Hematopoietic multipotent progenitor cell treated with erythropoietin and hydrocortisone succinate and interleukin-3 and kit ligand, for 4 days (in vitro differentiated cells): ENCODE data around the gene PADI3.

ENCODE experiments used
- DNase-seq: peaks from one replicate; pipeline ENCODE4 v3.0.0-alpha.2; 2015

Gene PADI3

DNA sequence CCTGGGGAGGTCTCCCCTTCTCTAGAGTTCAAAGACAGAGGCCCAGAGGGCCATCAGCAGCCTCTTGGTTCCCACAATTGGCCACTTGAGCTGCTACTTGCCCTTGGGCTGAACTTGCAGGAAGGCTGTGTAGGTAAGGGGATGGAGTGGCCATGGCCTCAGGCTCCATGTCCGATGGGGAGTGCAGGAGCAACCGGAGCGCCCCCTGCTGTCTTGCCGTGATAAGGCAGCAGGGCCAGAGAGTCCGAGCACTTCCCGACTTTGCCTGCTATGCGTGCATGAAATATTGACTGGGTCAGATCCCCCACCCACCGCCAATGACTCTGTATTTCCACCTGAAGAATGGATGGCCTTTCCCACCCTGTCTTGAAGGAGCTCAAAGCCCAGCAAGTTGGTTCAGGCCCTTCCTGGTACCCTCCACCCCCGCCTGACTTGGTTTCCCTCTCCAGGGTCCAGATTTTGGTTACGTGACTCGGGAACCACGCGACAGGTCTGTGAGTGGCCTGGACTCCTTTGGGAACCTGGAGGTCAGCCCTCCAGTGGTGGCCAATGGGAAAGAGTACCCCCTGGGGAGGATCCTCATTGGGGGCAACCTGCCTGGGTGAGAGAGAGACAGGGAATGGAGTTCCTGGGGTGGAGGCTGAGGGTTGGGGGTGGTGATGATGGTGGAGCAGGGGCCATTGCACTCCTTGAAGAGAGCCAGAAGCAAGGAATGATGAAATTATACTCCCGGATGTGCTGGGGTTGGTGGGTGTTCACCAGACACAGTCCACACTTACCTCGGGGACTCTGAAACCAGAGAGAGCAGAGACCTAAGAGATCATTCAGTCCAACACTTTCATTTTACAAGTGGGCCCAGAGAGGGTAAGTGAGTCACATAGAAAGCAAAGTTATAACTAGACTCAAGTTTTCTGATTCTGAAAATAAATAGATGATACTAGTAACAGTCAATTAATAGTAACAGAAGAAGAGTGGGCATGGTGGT is 25.6 kb downstream of the PADI3 start:
- DNase-seq, result peak; percentile 74

DNA sequence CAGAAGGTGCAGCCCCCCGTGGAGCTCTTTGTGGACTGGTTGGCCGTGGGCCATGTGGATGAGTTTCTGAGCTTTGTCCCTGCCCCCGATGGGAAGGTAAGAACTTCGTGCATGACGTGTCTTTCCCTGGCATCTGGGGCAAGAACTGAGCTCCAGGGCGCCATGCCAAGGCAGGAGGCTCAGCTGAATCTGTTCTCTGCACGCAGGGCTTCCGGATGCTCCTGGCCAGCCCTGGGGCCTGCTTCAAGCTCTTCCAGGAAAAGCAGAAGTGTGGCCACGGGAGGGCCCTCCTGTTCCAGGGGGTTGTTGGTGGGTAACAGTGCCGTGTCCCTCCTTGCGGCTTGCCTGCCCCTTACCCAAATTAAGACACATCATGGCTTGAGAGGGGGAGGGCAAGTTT is 27.7 kb downstream of the PADI3 start:
- DNase-seq, result peak; percentile 87

- no peak for DNase-seq
Observed at GRCh38 chr1:17277511-17278159, 28.7 kb downstream of the PADI3 start.

DNA sequence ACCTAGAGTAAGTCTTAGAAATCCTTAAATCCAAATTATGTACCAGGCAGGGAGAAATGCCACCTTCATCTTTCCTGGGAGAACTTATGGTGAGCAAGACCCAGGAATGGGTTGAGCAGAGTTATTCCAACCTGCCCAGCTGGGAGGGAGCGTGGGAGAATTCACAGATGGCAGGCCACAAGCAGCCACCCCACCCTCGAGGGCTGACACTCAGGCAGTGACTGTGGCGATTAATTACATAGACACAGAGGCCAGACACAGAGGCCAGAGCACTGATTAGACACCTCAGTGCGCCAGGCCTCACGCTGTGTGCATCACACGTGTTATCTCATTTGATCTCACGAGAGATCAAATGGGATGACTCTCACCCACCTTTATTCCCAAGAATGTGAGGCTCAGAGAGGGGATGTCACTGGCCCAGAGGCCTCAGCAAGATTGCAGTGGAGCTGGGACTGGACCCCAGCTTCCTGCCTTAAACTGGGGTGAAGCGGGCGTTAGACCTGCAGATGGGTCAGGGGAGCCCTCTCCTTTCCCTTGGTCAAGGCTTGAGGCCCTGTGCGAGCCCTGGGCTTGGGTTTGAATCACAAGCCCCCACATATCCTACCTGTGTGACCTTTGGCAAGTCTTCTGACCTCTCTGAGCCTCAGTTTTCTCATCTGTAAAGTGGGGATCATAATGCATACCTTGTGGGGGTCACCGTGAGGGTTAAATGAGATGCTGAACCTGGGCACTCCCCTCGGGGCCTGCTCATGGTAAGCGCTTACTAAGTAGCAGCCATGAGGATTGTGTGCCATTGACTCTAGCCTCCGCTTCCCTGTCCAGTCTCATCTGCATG is 30.3 kb downstream of the PADI3 start:
- no peak for DNase-seq

DNA sequence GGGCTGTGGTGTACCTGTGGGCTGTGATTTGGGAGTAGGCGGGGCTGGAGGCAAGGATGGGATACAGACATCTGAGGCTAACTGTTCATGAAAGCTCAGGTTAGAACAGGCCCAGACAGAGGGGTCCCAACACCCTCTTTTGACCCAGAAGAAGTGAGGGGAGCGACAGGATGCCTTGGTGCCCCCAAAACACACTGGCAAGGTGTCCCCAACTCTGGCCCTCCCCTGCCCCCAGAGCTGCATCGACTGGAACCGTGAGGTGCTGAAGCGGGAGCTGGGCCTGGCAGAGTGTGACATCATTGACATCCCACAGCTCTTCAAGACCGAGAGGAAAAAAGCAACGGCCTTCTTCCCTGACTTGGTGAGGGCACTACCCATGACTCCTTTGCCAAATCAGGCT is 31.5 kb downstream of the PADI3 start:
- DNase-seq, result no peak

GRCh38 chr1:17280894-17281293 is 32.0 kb downstream of the PADI3 start:
- DNase-seq, result no peak

DNA sequence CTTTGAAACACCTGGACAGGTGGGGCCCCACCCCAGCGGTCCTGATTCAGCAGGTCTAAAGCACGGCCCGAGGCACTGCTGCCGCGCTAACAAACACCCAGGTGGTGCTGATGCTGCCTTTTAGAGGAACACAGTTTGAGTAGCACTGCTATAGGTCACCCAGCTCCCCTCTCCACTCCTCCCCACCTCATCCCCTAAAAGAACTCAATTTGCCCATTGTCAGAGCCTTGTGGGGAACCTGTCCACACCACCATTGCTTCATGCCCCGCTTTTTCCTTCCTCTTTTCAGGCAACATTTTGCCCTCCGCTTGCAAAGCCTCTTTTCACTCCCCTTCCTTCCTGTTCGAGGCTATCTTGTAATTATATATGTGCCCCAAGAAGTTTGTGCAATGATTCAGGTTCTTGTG is 32.9 kb downstream of the PADI3 start:
- DNase-seq, result peak; percentile 92

DNA sequence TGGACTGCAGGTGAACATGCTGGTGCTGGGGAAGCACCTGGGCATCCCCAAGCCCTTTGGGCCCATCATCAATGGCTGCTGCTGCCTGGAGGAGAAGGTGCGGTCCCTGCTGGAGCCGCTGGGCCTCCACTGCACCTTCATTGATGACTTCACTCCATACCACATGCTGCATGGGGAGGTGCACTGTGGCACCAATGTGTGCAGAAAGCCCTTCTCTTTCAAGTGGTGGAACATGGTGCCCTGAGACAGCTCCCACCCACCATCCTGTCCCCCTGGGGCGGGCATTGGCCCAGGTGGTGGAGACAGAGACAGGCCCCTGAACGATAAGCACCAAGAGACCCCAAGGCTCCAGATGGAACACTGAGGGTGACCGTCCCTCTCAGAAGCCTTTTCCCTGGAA is 33.9 kb downstream of the PADI3 start:
- DNase-seq, result no peak

- DNase-seq, result no peak
Observed at GRCh38 chr1:17286646-17287045, 37.7 kb downstream of the PADI3 start.

GRCh38 chr1:17287130-17287776 is 38.4 kb downstream of the PADI3 start:
- no peak for DNase-seq

GRCh38 chr1:17289721-17290120 is 40.8 kb downstream of the PADI3 start:
- no peak for DNase-seq

DNA sequence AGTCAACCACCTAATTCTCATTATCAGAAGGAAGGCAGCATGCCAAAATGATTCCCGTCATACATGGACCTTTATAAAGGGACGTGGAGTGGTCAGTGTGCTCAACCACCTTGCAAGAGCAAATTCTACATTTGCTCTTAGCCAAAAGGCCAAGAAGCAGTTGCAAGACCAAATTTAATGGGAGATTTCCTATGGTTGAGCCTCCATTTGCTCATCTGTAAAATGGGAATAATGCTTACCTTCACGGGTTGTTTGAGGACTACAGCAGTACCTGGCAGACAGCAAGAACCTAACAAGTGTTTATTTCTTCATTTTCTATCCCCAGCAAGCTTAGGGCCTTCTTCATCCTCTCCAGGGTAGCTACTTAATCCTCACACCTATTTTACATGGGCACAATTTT is 41.7 kb downstream of the PADI3 start:
- DNase-seq, result no peak

GRCh38 chr1:17292299-17293160 is 43.6 kb downstream of the PADI3 start:
- DNase-seq, result peak; percentile 48

DNA sequence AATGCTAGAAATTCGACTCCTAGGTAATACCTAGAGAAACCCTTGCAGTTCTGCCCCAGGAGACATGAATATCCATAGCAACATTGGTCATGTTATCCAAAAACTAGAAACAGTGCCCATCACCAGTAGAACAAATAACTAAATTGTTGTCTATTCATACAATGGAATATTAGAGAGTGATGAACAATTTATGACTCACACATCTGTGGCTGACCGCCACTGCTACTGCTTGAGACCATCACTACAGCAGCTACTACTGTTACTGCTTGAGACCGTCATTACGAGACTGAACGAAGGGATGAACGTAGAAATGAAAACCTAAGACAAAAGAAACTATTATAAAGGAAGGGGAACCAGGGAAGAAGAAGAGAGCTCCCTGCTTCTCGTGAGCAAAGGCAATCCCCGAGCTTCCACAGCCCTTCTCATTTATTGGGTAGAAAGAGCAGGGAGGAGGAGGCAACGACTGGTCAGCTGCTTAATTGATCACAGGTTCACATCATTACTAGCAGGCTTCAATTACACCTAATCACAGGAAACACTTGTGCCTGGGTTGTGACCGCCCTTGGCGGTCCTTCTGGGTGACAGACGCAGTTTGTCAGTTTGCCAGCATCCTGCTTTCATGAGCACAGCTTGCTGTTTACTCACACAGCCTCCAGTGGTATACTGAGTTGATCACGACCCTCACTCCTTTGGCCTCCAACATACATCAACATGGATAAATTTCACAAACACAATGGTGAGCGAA is 45.0 kb downstream of the PADI3 start:
- peak; percentile 33 for DNase-seq

DNA sequence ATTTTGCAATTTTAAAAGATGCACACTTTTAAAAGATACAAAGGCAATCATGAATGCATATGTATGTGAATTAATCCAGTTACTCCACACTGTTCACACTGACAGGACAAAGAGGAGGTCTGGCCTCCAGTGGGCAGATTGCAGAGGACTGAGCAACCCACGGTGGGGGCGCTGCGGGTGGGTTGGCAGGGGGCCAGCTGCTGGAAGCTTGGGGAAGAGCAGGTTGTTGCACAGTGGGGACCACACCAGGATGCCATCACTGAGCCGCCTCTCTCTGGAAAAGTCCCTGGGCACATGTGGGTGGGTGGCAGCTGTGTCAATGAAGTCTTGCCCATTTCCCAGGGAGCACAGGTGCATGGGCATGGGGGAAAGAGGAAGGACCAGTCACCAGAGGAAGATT is 46.4 kb downstream of the PADI3 start:
- no peak for DNase-seq

DNA sequence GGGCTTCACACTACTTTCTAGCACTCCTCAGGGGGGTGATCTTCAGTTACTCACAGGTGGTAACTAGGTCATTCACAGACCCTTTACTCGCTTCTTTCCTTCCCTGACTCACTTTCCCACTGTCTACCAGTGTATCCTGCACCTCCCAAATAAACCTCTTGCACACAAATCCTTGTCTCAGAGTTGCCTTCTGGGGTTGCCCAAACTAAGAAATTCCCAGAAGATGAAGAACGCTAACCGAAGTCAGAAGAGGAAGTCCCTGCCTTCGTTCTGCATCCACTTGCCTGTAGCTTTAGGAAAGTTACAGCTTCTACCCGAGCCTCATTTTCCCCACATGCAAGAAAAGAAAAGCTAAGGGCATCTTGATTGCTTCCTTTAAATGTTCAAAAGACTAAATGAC is 47.2 kb downstream of the PADI3 start:
- no peak for DNase-seq

DNA sequence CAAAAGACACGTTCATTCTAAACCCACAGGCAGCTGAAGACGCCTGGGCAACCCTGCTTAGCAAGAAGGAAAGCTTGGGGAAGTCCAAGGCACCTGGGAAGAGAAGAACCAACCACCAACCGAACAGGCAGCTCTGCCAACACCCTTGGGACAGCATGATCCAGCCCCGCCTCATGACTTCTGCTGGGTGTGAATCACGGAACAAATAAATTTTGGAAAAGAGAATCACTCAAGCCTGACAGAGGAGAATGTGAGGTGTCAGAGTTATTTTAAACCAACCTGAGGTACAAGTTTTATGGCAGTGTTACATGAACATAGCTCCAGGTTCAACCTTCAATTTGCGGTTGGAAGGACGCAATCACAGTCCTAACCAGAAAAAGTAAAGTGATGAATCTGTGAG is 49.1 kb downstream of the PADI3 start:
- DNase-seq, result no peak

GRCh38 chr1:17301767-17302166 is 52.9 kb downstream of the PADI3 start:
- peak; percentile 41 for DNase-seq

DNA sequence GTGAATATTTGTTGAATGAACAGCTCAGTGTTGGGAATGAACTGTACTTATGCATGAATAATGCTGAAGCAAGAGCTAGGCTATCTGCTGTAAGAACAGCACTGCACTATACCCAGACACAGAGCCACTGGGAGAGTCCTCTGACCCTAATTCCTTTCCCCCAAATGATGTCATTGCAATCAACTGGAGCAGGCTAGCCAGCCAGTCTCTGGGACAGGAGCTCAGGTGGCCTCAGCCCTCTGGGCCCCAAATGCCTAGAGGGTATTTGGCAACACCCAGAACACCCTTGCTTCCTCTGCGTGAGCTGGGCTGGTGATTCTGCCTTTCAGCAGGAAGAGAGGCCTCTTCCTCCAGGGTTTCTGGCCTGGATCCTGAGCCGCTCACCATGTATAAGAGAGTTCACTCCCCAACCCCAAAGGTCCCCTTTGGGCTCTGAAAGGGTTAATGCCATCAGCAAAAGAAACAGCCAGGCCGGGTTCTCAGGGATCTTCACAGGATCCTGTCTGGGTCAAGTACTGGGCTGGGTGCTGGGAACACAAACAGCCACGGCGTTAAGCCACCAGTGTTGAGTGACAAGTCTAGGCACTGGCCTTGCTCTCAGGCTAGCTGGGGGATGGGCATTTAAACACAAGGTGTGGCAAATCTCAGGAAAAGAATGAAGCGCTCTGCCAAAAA is 55.4 kb downstream of the PADI3 start:
- peak; percentile 68 for DNase-seq

- DNase-seq, result no peak
Observed at GRCh38 chr1:17304826-17305175, 55.9 kb downstream of the PADI3 start.
